ENCODE results near the gene MAP3K7CL.
A peak's percentile ranks its signal among the peaks of the same experiment; 100 is the strongest.

Gene MAP3K7CL
- total RNA-seq: 2.8 to 5.2 reads per million in 2 donors

- peak in 1 of 5 experiments; percentile 46 for DNase-seq
These were observed at the start of gene MAP3K7CL for GRCh38 chr21:29130270-29130969. Gene MAP3K7CL (plus strand): TSS chr21:29130644. CDS start chr21:29133345, 2,701 bp downstream.

- DNase-seq: no peak
These were observed 48.2 kb upstream of the MAP3K7CL start for GRCh38 chr21:29082046-29082815.

GRCh38 chr21:29083306-29083705, 47.1 kb upstream of the MAP3K7CL start:
- DNase-seq: no peak

DNA sequence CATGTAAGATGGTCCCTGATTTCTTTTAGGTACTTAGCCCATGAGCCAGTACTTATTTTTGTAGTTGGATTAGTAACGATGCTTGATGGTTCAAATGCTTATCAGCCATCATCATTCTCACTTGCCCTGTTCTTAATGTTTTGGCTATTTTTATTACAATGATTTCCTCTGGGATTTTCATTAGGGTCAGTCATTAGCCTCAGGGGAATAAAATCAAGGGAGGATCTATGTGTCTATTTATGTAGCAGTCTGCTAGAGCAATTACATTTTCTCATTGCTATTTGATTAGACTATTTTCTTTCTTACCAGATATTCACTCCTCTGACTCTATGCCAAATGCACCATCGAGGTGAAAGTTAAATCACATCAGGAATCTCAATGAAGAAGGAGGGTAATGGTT, 46.1 kb upstream of the MAP3K7CL start:
- DNase-seq: no peak

DNA sequence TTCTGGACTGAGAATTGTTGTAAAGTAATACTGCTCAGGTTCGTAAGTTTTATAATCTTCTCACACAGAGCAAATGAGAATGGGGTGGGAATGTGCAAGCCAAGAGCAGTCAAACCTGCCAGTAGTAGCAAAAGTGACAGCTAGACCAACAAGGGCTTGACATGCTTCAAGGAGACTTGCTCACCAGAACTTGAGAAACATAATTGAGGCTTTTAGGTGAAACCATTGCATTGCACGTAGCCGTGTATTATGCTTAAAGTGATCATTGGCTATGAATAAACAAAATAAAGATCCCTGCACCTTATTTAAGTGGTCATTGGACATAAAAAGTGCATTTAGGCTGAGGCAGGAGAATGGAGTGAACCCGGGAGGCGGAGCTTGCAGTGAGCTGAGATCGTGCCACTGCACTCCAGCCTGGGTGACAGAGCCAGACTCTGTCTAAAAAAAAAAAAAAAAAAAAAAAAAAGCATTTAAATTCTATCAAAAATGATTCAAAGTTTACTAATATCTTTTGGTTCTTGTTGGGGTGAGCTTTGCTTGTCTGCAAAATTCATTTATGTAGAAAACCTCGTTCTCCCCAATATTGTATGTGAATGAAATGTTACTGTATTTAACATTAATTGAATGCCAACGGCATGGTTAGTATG, 45.2 kb upstream of the MAP3K7CL start:
- DNase-seq: no peak

DNA sequence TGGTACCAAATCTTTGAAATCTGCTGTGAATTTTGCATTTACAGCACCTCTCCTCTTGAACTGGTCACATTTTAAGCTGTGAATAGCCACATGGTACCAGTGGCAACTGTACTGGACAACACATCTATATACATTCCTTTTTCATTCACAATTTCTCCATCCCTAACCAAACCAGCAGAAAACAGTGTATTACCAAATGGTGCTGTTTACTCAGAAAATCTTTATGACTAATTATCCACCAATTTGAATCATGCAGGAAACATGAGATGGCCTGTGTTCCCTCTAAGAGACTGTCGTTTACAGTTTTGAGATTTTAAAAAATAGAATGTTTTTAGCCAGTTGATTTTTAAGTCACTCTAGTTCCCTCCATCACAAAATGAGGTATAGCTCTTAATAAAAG, 39.4 kb upstream of the MAP3K7CL start:
- DNase-seq: peak in 1 of 5 experiments; percentile 44

GRCh38 chr21:29092102-29092959, 38.1 kb upstream of the MAP3K7CL start:
- DNase-seq: peak in 1 of 5 experiments; percentile 58

GRCh38 chr21:29096218-29097015, 34.0 kb upstream of the MAP3K7CL start:
- DNase-seq: no peak

- no peak for DNase-seq
These were observed 32.3 kb upstream of the MAP3K7CL start for GRCh38 chr21:29098156-29098555.

- no peak for DNase-seq
These were observed 27.6 kb upstream of the MAP3K7CL start for GRCh38 chr21:29102791-29103257.

DNA sequence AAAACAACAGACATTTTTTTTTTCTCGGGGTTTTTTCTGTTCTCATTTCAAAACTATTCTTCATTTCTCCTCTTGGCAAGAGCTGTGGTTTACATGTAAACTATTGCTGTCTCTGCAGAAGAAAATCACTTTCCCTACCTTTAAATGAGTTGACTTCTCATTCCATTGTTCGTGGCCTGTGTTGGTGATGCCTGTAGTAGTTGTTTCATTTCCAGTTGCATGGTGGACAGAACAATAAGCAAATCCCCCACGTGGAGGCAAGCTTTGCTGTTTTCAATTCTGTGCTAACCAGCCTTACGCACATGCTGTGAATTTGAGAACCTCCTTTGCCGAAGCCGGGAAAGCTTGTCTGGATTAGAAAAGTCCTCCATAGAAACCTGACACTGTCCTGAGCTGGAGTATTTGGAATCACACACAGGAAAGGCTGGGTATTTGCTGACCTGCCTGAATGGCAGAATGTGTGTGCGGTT, 26.2 kb upstream of the MAP3K7CL start:
- DNase-seq: peak in 1 of 5 experiments; percentile 60

DNA sequence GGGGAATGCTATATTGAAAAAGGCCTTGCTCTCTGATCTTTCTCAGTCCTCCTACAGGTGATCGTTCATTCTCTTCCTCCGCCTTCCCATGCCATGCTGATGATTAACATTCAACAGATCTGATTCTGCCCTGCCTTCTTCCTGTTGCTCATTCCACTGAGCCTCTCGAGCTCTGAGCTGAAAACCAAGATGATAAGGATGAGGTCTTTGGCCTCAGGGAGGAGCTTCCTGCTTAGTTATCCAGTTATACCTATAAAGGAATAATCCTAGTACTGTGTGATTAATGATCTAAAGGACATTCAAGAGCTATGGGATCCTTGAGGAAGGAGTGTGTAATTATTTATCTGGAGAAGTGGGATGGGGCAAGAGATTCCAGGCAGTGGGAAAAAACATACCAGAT, 25.2 kb upstream of the MAP3K7CL start:
- no peak for DNase-seq

DNA sequence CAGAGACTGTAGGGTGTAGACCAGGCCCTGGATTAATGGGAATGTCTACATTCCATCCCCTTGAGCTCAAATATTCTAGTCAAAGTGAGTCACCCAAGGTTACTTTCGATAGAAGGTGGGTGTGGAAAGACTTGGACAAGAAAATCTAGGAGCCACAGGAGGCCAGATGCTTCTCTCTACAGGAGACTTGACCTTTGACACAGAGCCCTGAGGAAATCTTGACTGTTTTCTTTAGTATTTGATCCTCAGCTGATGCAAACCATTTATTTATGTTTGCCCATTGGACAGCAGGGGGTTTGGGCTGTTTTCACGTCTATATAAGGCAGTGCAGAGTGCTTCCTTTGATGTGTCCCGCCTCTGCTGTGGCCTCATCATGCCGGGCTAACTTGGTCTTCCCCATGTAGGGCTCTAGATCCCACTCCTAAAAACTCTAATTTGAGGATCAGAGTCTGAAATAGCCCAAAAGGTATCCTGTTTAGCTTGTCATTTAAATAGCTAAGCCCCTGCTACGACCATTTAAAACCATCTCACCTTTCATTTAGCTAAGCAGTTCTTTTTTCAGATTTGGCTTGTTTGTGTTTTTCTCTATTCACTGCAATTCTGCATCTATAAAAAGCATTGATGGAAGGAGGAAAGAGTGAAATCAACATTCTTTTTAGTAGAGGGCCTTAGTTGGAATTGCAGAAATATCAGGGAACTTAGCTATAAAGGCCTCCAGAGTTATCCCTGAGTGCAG, 15.5 kb upstream of the MAP3K7CL start:
- DNase-seq: no peak

DNA sequence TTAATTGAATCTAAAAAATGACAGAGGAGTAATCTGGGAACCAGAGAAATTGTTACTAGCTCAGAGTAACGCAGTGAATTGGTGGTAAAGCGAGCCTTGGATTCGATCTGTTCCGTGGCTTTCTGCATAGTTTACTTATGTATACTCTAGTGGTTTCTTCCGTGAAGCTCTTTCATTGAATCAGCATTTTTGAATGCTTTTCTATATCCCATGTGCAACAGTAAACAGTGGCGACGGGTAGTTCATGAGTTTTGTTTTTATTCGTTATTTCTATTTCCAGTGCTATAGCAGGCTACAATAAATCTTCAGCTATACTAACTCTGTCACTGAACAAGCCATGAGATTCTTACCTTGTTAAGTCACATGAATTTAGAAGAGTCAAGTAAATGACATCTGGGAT, 14.5 kb upstream of the MAP3K7CL start:
- no peak for DNase-seq

- no peak for DNase-seq
These were observed 13.0 kb upstream of the MAP3K7CL start for GRCh38 chr21:29117372-29117955.

DNA sequence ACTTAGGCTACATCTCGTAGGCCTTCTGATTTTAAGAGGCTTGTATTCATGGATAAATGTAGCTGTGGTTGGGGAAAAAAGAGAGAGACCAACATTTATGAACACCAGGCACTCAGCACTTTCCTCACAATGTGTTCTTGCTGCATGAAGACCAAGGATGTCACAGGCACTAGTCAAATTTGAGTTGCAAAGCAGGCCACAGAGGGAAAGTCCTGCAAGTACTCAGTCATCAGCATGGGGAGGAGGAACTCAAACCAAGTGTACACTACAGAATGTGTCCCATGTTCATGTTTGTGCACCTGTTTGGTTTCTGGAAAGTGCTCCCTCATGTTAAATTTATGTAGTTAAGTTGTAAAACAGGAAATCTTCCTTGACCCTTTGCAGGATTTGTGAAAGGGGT, 8.7 kb upstream of the MAP3K7CL start:
- no peak for DNase-seq

DNA sequence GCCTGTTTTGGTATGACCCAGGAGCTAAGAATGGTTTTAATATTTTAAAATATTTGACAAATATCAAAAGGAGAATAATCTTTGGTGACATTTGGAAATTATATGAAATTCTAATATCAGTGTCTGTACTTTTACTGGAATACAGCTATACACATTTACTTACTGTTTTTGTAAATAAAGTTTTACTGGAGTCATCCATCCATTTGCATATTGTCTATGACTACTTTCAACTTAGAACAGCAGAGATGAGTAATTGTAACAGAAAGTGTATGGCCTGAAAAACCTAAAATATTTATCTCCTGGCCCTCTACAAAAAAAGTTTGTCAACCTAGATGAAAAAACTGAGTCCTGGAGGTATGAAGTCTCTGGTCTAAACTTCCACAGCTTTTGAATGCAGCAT, 5.8 kb upstream of the MAP3K7CL start:
- no peak for DNase-seq

GRCh38 chr21:29125191-29125590, 5.3 kb upstream of the MAP3K7CL start:
- DNase-seq: peak in 1 of 5 experiments; percentile 30

GRCh38 chr21:29125979-29126378, 4.5 kb upstream of the MAP3K7CL start:
- DNase-seq: no peak

- DNase-seq: no peak
These were observed 2.8 kb downstream of the MAP3K7CL start for GRCh38 chr21:29133241-29133640.

All from T-helper 2 cell (primary cell).